ENCODE measurements around the gene DLL4.
A peak's percentile ranks its signal among the peaks of the same experiment; 100 is the strongest.

The DLL4 gene

GRCh38 chr15:40923551-40923950 is 5.6 kb upstream of the DLL4 start:
- no peak overlapping the region for H3K56ac ChIP-seq (ENCODE audit: low read length)
- no peak overlapping the region for H3K18ac ChIP-seq (ENCODE audit: low read length)
- no peak overlapping the region for H3K4ac ChIP-seq (ENCODE audit: low read depth, low read length)
- H3K27ac ChIP-seq (ENCODE audit: low read depth, low read length) = no peak overlapping the region
- H3K79me2 ChIP-seq (ENCODE audit: control insufficient read depth, insufficient read depth, low read length) = no peaks in the 10 kb centered on the region
- no peaks in the 10 kb centered on the region for H3K79me1 ChIP-seq (ENCODE audit: low read length)
- H2AK5ac ChIP-seq (ENCODE audit: low read length) = no peak overlapping the region
- H2BK120ac ChIP-seq (ENCODE audit: low read depth, low read length) = no peak overlapping the region
- H3K9ac ChIP-seq (ENCODE audit: low read length) = no peak overlapping the region
- peaks cover 57% of the 10 kb centered on the region for H3K27me3 ChIP-seq (ENCODE audit: insufficient read depth, low read length, poor library complexity)
- no peak overlapping the region for H3K4me3 ChIP-seq (ENCODE audit: low read length)
- no peaks in the 10 kb centered on the region for H3K4me1 ChIP-seq (ENCODE audit: control insufficient read depth, low read depth, low read length)
- WGBS (ENCODE audit: extremely low coverage, insufficient coverage, low lambda C conversion rate) = no CpG with 5 or more reads among the region's 9 CpGs
- H3K23ac ChIP-seq (ENCODE audit: low read length) = peak overlapping the region; percentile 45
- H4K8ac ChIP-seq (ENCODE audit: low read depth, low read length) = no peak overlapping the region
- H3K36me3 ChIP-seq (ENCODE audit: control insufficient read depth, insufficient read depth, low read length) = no peaks in the 10 kb centered on the region
- DNase-seq = no peak
- no peak overlapping the region for H2BK15ac ChIP-seq (replicated peaks; ENCODE audit: low read depth)
- no peak overlapping the region for H3K4me2 ChIP-seq (ENCODE audit: low read length)
- no peak overlapping the region for H4K5ac ChIP-seq (ENCODE audit: low read length)
- H2BK5ac ChIP-seq (ENCODE audit: low read length) = no peak overlapping the region

- Histone ChIP-seq H2BK5ac (ENCODE audit: low read length) (no peak overlapping the region), H3K4me3 (ENCODE audit: low read length) (no peak overlapping the region), H2BK15ac (replicated peaks; ENCODE audit: low read depth) (no peak overlapping the region), H4K5ac (ENCODE audit: low read length) (no peak overlapping the region), H3K18ac (ENCODE audit: low read length) (no peak overlapping the region), H3K79me2 (ENCODE audit: control insufficient read depth, insufficient read depth, low read length) (no peaks in the 10 kb centered on the region), H2AK5ac (ENCODE audit: low read length) (no peak overlapping the region), H3K56ac (ENCODE audit: low read length) (no peak overlapping the region), H3K4ac (ENCODE audit: low read depth, low read length) (no peak overlapping the region), H3K9ac (ENCODE audit: low read length) (no peak overlapping the region), H3K36me3 (ENCODE audit: control insufficient read depth, insufficient read depth, low read length) (no peaks in the 10 kb centered on the region), H3K27me3 (ENCODE audit: insufficient read depth, low read length, poor library complexity) (peaks cover 72% of the 10 kb centered on the region), H3K23ac (ENCODE audit: low read length) (no peak overlapping the region), H3K4me1 (ENCODE audit: control insufficient read depth, low read depth, low read length) (peaks cover 2% of the 10 kb centered on the region), H3K27ac (ENCODE audit: low read depth, low read length) (no peak overlapping the region), H2BK120ac (ENCODE audit: low read depth, low read length) (no peak overlapping the region), H3K79me1 (ENCODE audit: low read length) (no peaks in the 10 kb centered on the region), H3K4me2 (ENCODE audit: low read length) (no peak overlapping the region), H4K8ac (ENCODE audit: low read depth, low read length) (no peak overlapping the region)
- DNase-seq = no peak
- no CpG with 5 or more reads among the region's 30 CpGs for WGBS (ENCODE audit: extremely low coverage, insufficient coverage, low lambda C conversion rate)
Measured at GRCh38 chr15:40925495-40925862, 3.7 kb upstream of the DLL4 start.

GRCh38 chr15:40925863-40926658 is 3.1 kb upstream of the DLL4 start:
- Histone ChIP-seq H3K27me3 (ENCODE audit: insufficient read depth, low read length, poor library complexity) (peaks cover 74% of the 10 kb centered on the region), H3K56ac (ENCODE audit: low read length) (peak overlapping the region; percentile 68), H3K27ac (ENCODE audit: low read depth, low read length) (no peak overlapping the region), H3K79me2 (ENCODE audit: control insufficient read depth, insufficient read depth, low read length) (no peaks in the 10 kb centered on the region), H3K23ac (ENCODE audit: low read length) (no peak overlapping the region), H3K9ac (ENCODE audit: low read length) (no peak overlapping the region), H2BK5ac (ENCODE audit: low read length) (no peak overlapping the region), H2BK120ac (ENCODE audit: low read depth, low read length) (no peak overlapping the region), H3K36me3 (ENCODE audit: control insufficient read depth, insufficient read depth, low read length) (no peaks in the 10 kb centered on the region), H4K5ac (ENCODE audit: low read length) (no peak overlapping the region), H3K79me1 (ENCODE audit: low read length) (no peaks in the 10 kb centered on the region), H3K4ac (ENCODE audit: low read depth, low read length) (no peak overlapping the region), H2BK15ac (replicated peaks; ENCODE audit: low read depth) (no peak overlapping the region), H3K4me2 (ENCODE audit: low read length) (peak overlapping the region; percentile 50), H3K18ac (ENCODE audit: low read length) (no peak overlapping the region), H3K4me1 (ENCODE audit: control insufficient read depth, low read depth, low read length) (peaks cover 2% of the 10 kb centered on the region), H3K4me3 (ENCODE audit: low read length) (no peak overlapping the region), H2AK5ac (ENCODE audit: low read length) (no peak overlapping the region), H4K8ac (ENCODE audit: low read depth, low read length) (no peak overlapping the region)
- WGBS (ENCODE audit: extremely low coverage, insufficient coverage, low lambda C conversion rate) = no CpG with 5 or more reads among the region's 61 CpGs
- peak; percentile 60 for DNase-seq

GRCh38 chr15:40926659-40927494 is 2.3 kb upstream of the DLL4 start:
- no peak overlapping the region for H3K56ac ChIP-seq (ENCODE audit: low read length)
- no peak overlapping the region for H3K18ac ChIP-seq (ENCODE audit: low read length)
- DNase-seq = no peak
- H4K8ac ChIP-seq (ENCODE audit: low read depth, low read length) = no peak overlapping the region
- H4K5ac ChIP-seq (ENCODE audit: low read length) = no peak overlapping the region
- no peaks in the 10 kb centered on the region for H3K36me3 ChIP-seq (ENCODE audit: control insufficient read depth, insufficient read depth, low read length)
- H3K23ac ChIP-seq (ENCODE audit: low read length) = no peak overlapping the region
- H3K4me3 ChIP-seq (ENCODE audit: low read length) = no peak overlapping the region
- no peaks in the 10 kb centered on the region for H3K79me1 ChIP-seq (ENCODE audit: low read length)
- peaks cover 76% of the 10 kb centered on the region for H3K27me3 ChIP-seq (ENCODE audit: insufficient read depth, low read length, poor library complexity)
- no CpG with 5 or more reads among the region's 33 CpGs for WGBS (ENCODE audit: extremely low coverage, insufficient coverage, low lambda C conversion rate)
- peaks cover 2% of the 10 kb centered on the region for H3K4me1 ChIP-seq (ENCODE audit: control insufficient read depth, low read depth, low read length)
- no peak overlapping the region for H2BK120ac ChIP-seq (ENCODE audit: low read depth, low read length)
- no peak overlapping the region for H3K27ac ChIP-seq (ENCODE audit: low read depth, low read length)
- H3K79me2 ChIP-seq (ENCODE audit: control insufficient read depth, insufficient read depth, low read length) = no peaks in the 10 kb centered on the region
- no peak overlapping the region for H3K4me2 ChIP-seq (ENCODE audit: low read length)
- H2AK5ac ChIP-seq (ENCODE audit: low read length) = no peak overlapping the region
- no peak overlapping the region for H3K9ac ChIP-seq (ENCODE audit: low read length)
- H2BK15ac ChIP-seq (replicated peaks; ENCODE audit: low read depth) = no peak overlapping the region
- H2BK5ac ChIP-seq (ENCODE audit: low read length) = no peak overlapping the region
- no peak overlapping the region for H3K4ac ChIP-seq (ENCODE audit: low read depth, low read length)

DNA sequence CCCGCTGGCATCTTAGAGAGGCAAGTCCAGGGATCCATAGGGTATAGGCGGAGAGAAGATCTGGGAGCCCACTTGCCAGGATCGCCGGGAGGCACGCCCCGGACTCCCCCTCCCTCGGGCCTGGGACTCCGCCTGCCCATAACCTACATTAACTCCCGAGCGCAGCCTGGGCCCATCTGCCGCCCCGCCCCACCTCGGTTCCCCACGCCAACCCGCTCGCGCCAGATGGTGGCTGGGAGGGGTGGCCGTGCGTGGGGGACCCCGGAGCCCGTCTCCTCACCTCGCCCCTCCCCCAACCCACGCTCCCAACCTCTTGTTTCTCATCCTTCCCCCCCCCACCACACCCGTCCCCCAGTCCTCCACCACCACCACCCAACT is 1.7 kb upstream of the DLL4 start:
- no peak overlapping the region for H3K4ac ChIP-seq (ENCODE audit: low read depth, low read length)
- peaks cover 2% of the 10 kb centered on the region for H3K4me1 ChIP-seq (ENCODE audit: control insufficient read depth, low read depth, low read length)
- H2AK5ac ChIP-seq (ENCODE audit: low read length) = no peak overlapping the region
- no peak overlapping the region for H3K9ac ChIP-seq (ENCODE audit: low read length)
- no peak overlapping the region for H4K5ac ChIP-seq (ENCODE audit: low read length)
- DNase-seq = no peak
- no peak overlapping the region for H3K27ac ChIP-seq (ENCODE audit: low read depth, low read length)
- H3K4me2 ChIP-seq (ENCODE audit: low read length) = no peak overlapping the region
- no peaks in the 10 kb centered on the region for H3K79me1 ChIP-seq (ENCODE audit: low read length)
- H2BK5ac ChIP-seq (ENCODE audit: low read length) = no peak overlapping the region
- no CpG with 5 or more reads among the region's 24 CpGs for WGBS (ENCODE audit: extremely low coverage, insufficient coverage, low lambda C conversion rate)
- no peak overlapping the region for H3K56ac ChIP-seq (ENCODE audit: low read length)
- H3K27me3 ChIP-seq (ENCODE audit: insufficient read depth, low read length, poor library complexity) = peaks cover 70% of the 10 kb centered on the region
- no peak overlapping the region for H3K4me3 ChIP-seq (ENCODE audit: low read length)
- H4K8ac ChIP-seq (ENCODE audit: low read depth, low read length) = no peak overlapping the region
- no peak overlapping the region for H2BK120ac ChIP-seq (ENCODE audit: low read depth, low read length)
- no peaks in the 10 kb centered on the region for H3K36me3 ChIP-seq (ENCODE audit: control insufficient read depth, insufficient read depth, low read length)
- H3K79me2 ChIP-seq (ENCODE audit: control insufficient read depth, insufficient read depth, low read length) = no peaks in the 10 kb centered on the region
- H2BK15ac ChIP-seq (replicated peaks; ENCODE audit: low read depth) = no peak overlapping the region
- no peak overlapping the region for H3K18ac ChIP-seq (ENCODE audit: low read length)
- no peak overlapping the region for H3K23ac ChIP-seq (ENCODE audit: low read length)

Data from mesendoderm (in vitro differentiated cells).